Activated CD8-positive, alpha-beta memory T cell treated with anti-CD3 and anti-CD28 coated beads for 36 hours (primary cell): ENCODE measurements around the gene CCDC172. TPM values are rescaled to one million over a fixed set of nuclear protein-coding genes. Genes with fewer than 3 reads are reported as not detected.
"Not testable (repeated sequence)": the region's sequence is repeated elsewhere in the genome, so short reads cannot be mapped to it uniquely, and the experiment has no call there.

Source experiments
- CTCF ChIA-PET: fragments of 350-600 bp; sonication (Branson Sonifier 250); formaldehyde crosslinking; loops from one replicate; lab custom pipeline; 2021; ENCODE audit warnings: antibody characterized with exemption; lab: Charles Lee
- POLR2A ChIA-PET: fragments of 350-600 bp; sonication (Branson Sonifier 250); formaldehyde crosslinking; loops from one replicate; lab custom pipeline; 2021; ENCODE audit warnings: antibody characterized with exemption; lab: Charles Lee
- total RNA-seq, 2 experiments: library from RNA; stranded (reverse); gene quantifications; one replicate each; pipeline ENCODE4 v1.2.3, GENCODE V29; 2021

Gene CCDC172
- total RNA-seq, 2 experiments from 2014 or later: not detected

- POLR2A ChIA-PET: no interaction called here
- CTCF ChIA-PET: no interaction called here
These were observed 1.7 kb downstream of the CCDC172 start for GRCh38 chr10:116325987-116326386.

GRCh38 chr10:116329153-116329552, 4.9 kb downstream of the CCDC172 start:
- POLR2A ChIA-PET: no interaction called here
- CTCF ChIA-PET: no interaction called here

GRCh38 chr10:116331815-116332214, 7.6 kb downstream of the CCDC172 start:
- CTCF ChIA-PET: no interaction called here

GRCh38 chr10:116336866-116337265, 12.6 kb downstream of the CCDC172 start:
- CTCF ChIA-PET: no interaction called here
- POLR2A ChIA-PET: no interaction called here

More at GRCh38 chr10:116331815-116332214, 7.6 kb downstream of the CCDC172 start:
- POLR2A ChIA-PET: no interaction called here

- CTCF ChIA-PET: interaction anchor here (0.5 kb wide), 1 partner anchor 32 kb away, joined by 3 read pairs; no protein-coding TSS in a partner anchor
- POLR2A ChIA-PET: no interaction called here
These were observed 27.9 kb downstream of the CCDC172 start for GRCh38 chr10:116352125-116352524.

GRCh38 chr10:116353817-116354216, 29.6 kb downstream of the CCDC172 start:
- POLR2A ChIA-PET: no interaction called here

GRCh38 chr10:116355341-116355740, 31.1 kb downstream of the CCDC172 start:
- POLR2A ChIA-PET: no interaction called here
- CTCF ChIA-PET: no interaction called here

More at GRCh38 chr10:116353817-116354216, 29.6 kb downstream of the CCDC172 start:
- CTCF ChIA-PET: no interaction called here

GRCh38 chr10:116356833-116357232, 32.6 kb downstream of the CCDC172 start:
- CTCF ChIA-PET: no interaction called here
- POLR2A ChIA-PET: no interaction called here

- POLR2A ChIA-PET: no interaction called here
- CTCF ChIA-PET: no interaction called here
These were observed 40.6 kb downstream of the CCDC172 start for GRCh38 chr10:116364868-116365267.

- ChIA-PET CTCF (no interaction called here), POLR2A (no interaction called here)
These were observed 47.5 kb downstream of the CCDC172 start for GRCh38 chr10:116371737-116372136.

- ChIA-PET CTCF (interaction anchor here (1.1 kb wide), 1 partner anchor 38 kb away, joined by 3 read pairs; no protein-coding TSS in a partner anchor), POLR2A (no interaction called here)
These were observed 58.0 kb downstream of the CCDC172 start for GRCh38 chr10:116382290-116382689.

- ChIA-PET CTCF (no interaction called here), POLR2A (no interaction called here)
These were observed 61.1 kb downstream of the CCDC172 start for GRCh38 chr10:116385311-116385710.

- CTCF ChIA-PET: no interaction called here
- POLR2A ChIA-PET: no interaction called here
These were observed 62.0 kb downstream of the CCDC172 start for GRCh38 chr10:116385994-116386809.

- CTCF ChIA-PET, POLR2A ChIA-PET: not testable (repeated sequence)
These were observed 69.1 kb downstream of the CCDC172 start for GRCh38 chr10:116393246-116393831.

GRCh38 chr10:116395223-116395985, 71.2 kb downstream of the CCDC172 start:
- ChIA-PET POLR2A (no interaction called here), CTCF (no interaction called here)

GRCh38 chr10:116398224-116398623, 74.0 kb downstream of the CCDC172 start:
- POLR2A ChIA-PET: no interaction called here
- CTCF ChIA-PET: no interaction called here

- ChIA-PET CTCF (no interaction called here), POLR2A (no interaction called here)
These were observed 78.6 kb downstream of the CCDC172 start for GRCh38 chr10:116402858-116403257.

GRCh38 chr10:116403740-116404250, 79.5 kb downstream of the CCDC172 start:
- ChIA-PET CTCF (no interaction called here), POLR2A (no interaction called here)

- POLR2A ChIA-PET: no interaction called here
These were observed 84.5 kb downstream of the CCDC172 start for GRCh38 chr10:116408719-116409118.

GRCh38 chr10:116410351-116410750, 86.1 kb downstream of the CCDC172 start:
- CTCF ChIA-PET: no interaction called here
- POLR2A ChIA-PET: no interaction called here

More at GRCh38 chr10:116408719-116409118, 84.5 kb downstream of the CCDC172 start:
- CTCF ChIA-PET: no interaction called here
